MM.1S (cell line): ENCODE results near the gene MEIS2.

Experiments used
- DNase-seq: peaks from one replicate; pipeline ENCODE4 v3.0.0-alpha.2; 2015
- H2AFZ ChIP-seq: fragments of 300-600 bp; sonication (generic); 2 replicates; pipeline ENCODE4 v1.6.0; 2016; ENCODE audit warnings: antibody characterized with exemption, low read length
- H3F3A ChIP-seq: fragments of 300-600 bp; sonication (generic); 2 replicates; pipeline ENCODE4 v1.6.1; 2016; ENCODE audit warnings: mild to moderate bottlenecking, antibody characterized with exemption, low read length, moderate library complexity, mixed read lengths; ENCODE audit not compliant: insufficient read depth
- H3K27ac ChIP-seq: fragments of 300-600 bp; sonication (generic); 2 replicates; pipeline ENCODE4 v1.5.1; 2016; ENCODE audit warnings: mild to moderate bottlenecking, low read length
- H3K27me3 ChIP-seq: fragments of 300-600 bp; sonication (generic); replicated peaks from 2 replicates; pipeline ENCODE4 v1.6.0; 2016; ENCODE audit warnings: low read length; ENCODE audit not compliant: insufficient read depth
- H3K36me3 ChIP-seq: fragments of 300-600 bp; sonication (generic); replicated peaks from 2 replicates; pipeline ENCODE4 v1.6.1; 2016; ENCODE audit warnings: mild to moderate bottlenecking, low read length, mixed read lengths; ENCODE audit not compliant: insufficient read depth
- H3K4me1 ChIP-seq: fragments of 300-600 bp; sonication (generic); 2 replicates; pipeline ENCODE4 v1.6.1; 2016; ENCODE audit warnings: low read length, mixed read lengths
- H3K4me2 ChIP-seq: fragments of 300-600 bp; sonication (generic); 2 replicates; pipeline ENCODE4 v1.6.0; 2016; ENCODE audit warnings: low read depth, low read length
- H3K4me3 ChIP-seq: fragments of 300-600 bp; sonication (generic); 2 replicates; pipeline ENCODE4 v1.5.1; 2016; ENCODE audit warnings: low read length, mixed read lengths
- H3K79me2 ChIP-seq: fragments of 300-600 bp; sonication (generic); 2 replicates; pipeline ENCODE4 v1.6.1; 2016; ENCODE audit warnings: mixed run types, low read length, mixed read lengths
- H3K9ac ChIP-seq: fragments of 300-600 bp; sonication (generic); 2 replicates; pipeline ENCODE4 v1.6.1; 2016; ENCODE audit warnings: low read length, mixed read lengths
- H3K9me2 ChIP-seq: fragments of 300-600 bp; sonication (generic); replicated peaks from 2 replicates; pipeline ENCODE4 v1.6.1; 2016; ENCODE audit warnings: mild to moderate bottlenecking, low read length, mixed read lengths; ENCODE audit not compliant: insufficient read depth
- H3K9me3 ChIP-seq: fragments of 300-600 bp; sonication (generic); replicated peaks from 2 replicates; pipeline ENCODE4 v1.6.1; 2016; ENCODE audit warnings: mild to moderate bottlenecking, low read length, mixed read lengths; ENCODE audit not compliant: insufficient read depth
- H4K20me1 ChIP-seq: fragments of 300-600 bp; sonication (generic); 2 replicates; pipeline ENCODE4 v1.6.1; 2016; ENCODE audit warnings: mild to moderate bottlenecking, low read length, moderate library complexity, mixed read lengths; ENCODE audit not compliant: insufficient read depth
- EZH2 ChIP-seq: fragments of 300-600 bp; sonication (generic); optimal IDR thresholded peaks from 2 replicates; pipeline ENCODE3; 2017; ENCODE audit warnings: low read depth, mild to moderate bottlenecking, antibody characterized with exemption, low read length, mixed read lengths
- EZH2phosphoT487 ChIP-seq: fragments of 300-600 bp; sonication (generic); IDR thresholded peaks from 2 replicates; pipeline ENCODE4 v1.6.1; 2018; ENCODE audit warnings: antibody characterized with exemption, low read length
- TF ChIP-seq, protein P1 (sequence below): fragments of 300-600 bp; sonication (generic); IDR thresholded peaks from 2 replicates; pipeline ENCODE4 v1.5.1; 2016; ENCODE audit warnings: antibody characterized with exemption, low read length, mixed read lengths

The MEIS2 gene

DNA sequence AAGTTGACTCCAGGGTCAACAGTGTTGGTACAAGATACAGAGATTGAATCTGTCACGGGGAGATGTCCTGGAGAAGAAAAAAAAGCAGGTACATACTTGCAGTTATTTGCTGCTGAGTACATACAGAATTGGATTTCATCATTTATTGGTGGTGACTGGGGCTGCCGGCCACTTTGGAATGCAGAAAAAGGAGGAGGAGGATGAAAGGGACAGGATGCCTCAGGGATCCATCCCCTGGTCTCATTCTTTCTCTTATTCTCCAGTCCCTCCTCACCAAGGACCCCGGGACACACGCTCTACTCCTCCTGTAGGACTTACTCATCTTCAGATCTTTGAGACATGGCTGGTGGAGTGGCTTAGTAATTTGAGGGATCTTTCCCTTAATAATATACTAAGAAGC lies 30.0 kb upstream of the MEIS2 start:
- no peaks in the 10 kb centered on the region for H3K9me3 ChIP-seq

GRCh38 chr15:37125143-37125542 lies 24.8 kb upstream of the MEIS2 start:
- H3K9ac ChIP-seq: no peak overlapping the region
- no peak for TF ChIP-seq EZH2
- no peak for TF ChIP-seq EZH2phosphoT487
- TF ChIP-seq, protein P1, sequence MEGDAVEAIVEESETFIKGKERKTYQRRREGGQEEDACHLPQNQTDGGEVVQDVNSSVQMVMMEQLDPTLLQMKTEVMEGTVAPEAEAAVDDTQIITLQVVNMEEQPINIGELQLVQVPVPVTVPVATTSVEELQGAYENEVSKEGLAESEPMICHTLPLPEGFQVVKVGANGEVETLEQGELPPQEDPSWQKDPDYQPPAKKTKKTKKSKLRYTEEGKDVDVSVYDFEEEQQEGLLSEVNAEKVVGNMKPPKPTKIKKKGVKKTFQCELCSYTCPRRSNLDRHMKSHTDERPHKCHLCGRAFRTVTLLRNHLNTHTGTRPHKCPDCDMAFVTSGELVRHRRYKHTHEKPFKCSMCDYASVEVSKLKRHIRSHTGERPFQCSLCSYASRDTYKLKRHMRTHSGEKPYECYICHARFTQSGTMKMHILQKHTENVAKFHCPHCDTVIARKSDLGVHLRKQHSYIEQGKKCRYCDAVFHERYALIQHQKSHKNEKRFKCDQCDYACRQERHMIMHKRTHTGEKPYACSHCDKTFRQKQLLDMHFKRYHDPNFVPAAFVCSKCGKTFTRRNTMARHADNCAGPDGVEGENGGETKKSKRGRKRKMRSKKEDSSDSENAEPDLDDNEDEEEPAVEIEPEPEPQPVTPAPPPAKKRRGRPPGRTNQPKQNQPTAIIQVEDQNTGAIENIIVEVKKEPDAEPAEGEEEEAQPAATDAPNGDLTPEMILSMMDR: no peak
- H2AFZ ChIP-seq: no peak overlapping the region
- no peaks in the 10 kb centered on the region for H3K9me3 ChIP-seq
- no peaks in the 10 kb centered on the region for H3K36me3 ChIP-seq
- no peak for DNase-seq
- no peak overlapping the region for H3K4me2 ChIP-seq
- H3F3A ChIP-seq: no peaks in the 10 kb centered on the region
- H4K20me1 ChIP-seq: no peaks in the 10 kb centered on the region
- no peaks in the 10 kb centered on the region for H3K79me2 ChIP-seq
- H3K27ac ChIP-seq: no peak overlapping the region
- no peak overlapping the region for H3K4me3 ChIP-seq
- H3K27me3 ChIP-seq: no peaks in the 10 kb centered on the region
- H3K4me1 ChIP-seq: no peaks in the 10 kb centered on the region
- no peaks in the 10 kb centered on the region for H3K9me2 ChIP-seq

More for the DNA sequence above, 30.0 kb upstream of the MEIS2 start:
- H3K9me2 ChIP-seq: no peaks in the 10 kb centered on the region
- H3K4me2 ChIP-seq: no peak overlapping the region
- no peak for DNase-seq
- TF ChIP-seq EZH2phosphoT487 (no peak), EZH2 (no peak)
- TF ChIP-seq, protein P1: no peak
- no peaks in the 10 kb centered on the region for H4K20me1 ChIP-seq
- H3F3A ChIP-seq: peaks cover 3% of the 10 kb centered on the region; the same call in 1 of the 2 replicates
- H3K4me1 ChIP-seq: peaks cover 9% of the 10 kb centered on the region
- H3K9ac ChIP-seq: no peak overlapping the region
- no peak overlapping the region for H2AFZ ChIP-seq
- H3K79me2 ChIP-seq: no peaks in the 10 kb centered on the region
- no peak overlapping the region for H3K4me3 ChIP-seq
- H3K27me3 ChIP-seq: no peaks in the 10 kb centered on the region
- no peaks in the 10 kb centered on the region for H3K36me3 ChIP-seq
- no peak overlapping the region for H3K27ac ChIP-seq

DNA sequence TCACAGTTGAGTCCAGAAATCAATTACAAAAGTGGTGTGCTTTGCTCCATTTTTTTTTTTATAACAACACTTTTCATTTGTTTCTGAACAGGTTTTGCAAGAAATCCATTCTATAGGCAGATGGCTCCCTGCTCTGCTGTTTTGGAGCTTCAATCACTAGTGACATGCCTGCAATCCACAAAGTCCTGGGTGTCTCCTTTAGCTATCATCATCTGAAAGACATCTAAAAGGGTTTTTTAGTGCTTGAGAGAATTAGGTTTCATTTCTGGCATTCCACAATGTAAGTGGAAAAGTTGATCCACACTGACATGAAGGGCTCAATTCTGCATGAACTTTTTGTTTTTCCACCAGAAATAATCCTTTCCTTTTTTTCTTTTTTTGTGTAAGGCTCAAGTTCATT lies 24.0 kb upstream of the MEIS2 start:
- Histone ChIP-seq H3K4me2 (no peak overlapping the region), H3K79me2 (no peaks in the 10 kb centered on the region), H3K36me3 (no peaks in the 10 kb centered on the region), H3K9me3 (no peaks in the 10 kb centered on the region), H3F3A (no peaks in the 10 kb centered on the region), H3K27me3 (no peaks in the 10 kb centered on the region), H3K9me2 (no peaks in the 10 kb centered on the region), H3K4me3 (no peak overlapping the region), H3K9ac (no peak overlapping the region), H2AFZ (no peak overlapping the region), H3K4me1 (no peaks in the 10 kb centered on the region), H3K27ac (no peak overlapping the region), H4K20me1 (no peaks in the 10 kb centered on the region)
- TF ChIP-seq EZH2phosphoT487 (no peak), EZH2 (no peak)
- TF ChIP-seq, protein P1: no peak
- no peak for DNase-seq
